Stimulated activated memory B cell treated with anti-CD40 and anti-IgM and Interleukin-4, amounts not matched to agents 10 μg/mL and 1 μg/mL and 100 μg/mL, for 72 hours (primary cell): Measurements from ENCODE around the gene MPRIP.
"Not testable (repeated sequence)": the region's sequence is repeated elsewhere in the genome, so short reads cannot be mapped to it uniquely, and the experiment has no call there.

Experiments used
- ATAC-seq: fragments of 150-1000 bp; cut with Tn5 transposase; 2 replicates; pipeline ENCODE4 v1.10.0; 2021
- H3K27ac Mint-ChIP-seq: one replicate; pipeline ENCODE4 v1.8.0; 2022; ENCODE audit warnings: mild to moderate bottlenecking, mixed read lengths
- H3K27me3 Mint-ChIP-seq: one replicate; pipeline ENCODE4 v1.8.0; 2022; ENCODE audit warnings: mixed read lengths
- H3K36me3 Mint-ChIP-seq: one replicate; pipeline ENCODE4 v1.8.0; 2022; ENCODE audit warnings: mixed read lengths
- H3K4me1 Mint-ChIP-seq: one replicate; pipeline ENCODE4 v1.8.0; 2022; ENCODE audit warnings: mixed read lengths
- H3K4me3 Mint-ChIP-seq: one replicate; pipeline ENCODE4 v1.8.0; 2022; ENCODE audit warnings: mild to moderate bottlenecking, moderate library complexity, mixed read lengths
- H3K9me3 Mint-ChIP-seq: one replicate; pipeline ENCODE4 v1.8.0; 2022; ENCODE audit warnings: mixed read lengths

Gene MPRIP

DNA sequence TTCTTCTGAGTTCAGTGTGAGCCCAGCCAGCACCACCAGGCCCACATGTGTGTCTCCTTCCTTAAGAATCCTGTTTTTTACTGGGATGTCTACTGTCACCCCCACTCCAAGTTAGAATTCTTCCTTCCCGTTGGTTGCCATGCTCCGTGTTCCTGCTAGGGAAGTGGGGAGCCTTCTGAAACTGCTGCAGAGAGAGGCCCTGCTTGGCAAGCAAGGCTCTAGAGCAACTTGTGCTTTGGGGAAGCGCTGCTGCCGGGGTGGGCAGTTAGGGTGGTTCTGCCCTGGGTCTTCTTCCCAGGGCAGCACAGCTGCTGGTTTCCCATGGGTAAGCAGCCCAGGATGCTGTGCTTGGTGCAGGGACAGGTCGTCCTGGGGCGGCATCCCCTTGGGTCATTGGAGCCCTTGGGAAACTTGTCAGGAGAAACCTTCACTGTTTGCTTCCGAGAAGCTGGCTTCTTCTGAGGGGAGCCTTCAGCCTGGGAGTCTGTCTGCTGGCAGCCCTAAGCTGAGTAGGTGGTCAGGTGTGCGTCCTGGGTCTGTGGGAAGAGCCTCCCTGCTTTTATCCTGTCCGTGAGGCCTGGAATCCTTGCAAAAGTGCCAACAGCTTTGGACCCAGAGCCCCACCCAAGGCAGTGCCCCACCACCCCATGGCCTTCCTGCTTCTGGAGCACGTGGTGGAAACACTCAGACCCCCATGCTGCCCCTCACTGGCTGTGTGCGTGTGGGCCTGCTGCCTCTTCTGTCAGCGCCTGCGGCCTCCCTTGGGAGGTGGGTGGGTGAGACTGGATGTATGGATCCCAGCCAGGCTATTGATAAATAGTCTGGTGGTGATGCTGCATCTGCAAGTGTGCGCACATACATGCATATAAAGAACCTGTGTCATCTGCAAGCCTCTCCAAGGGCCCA is 92.0 kb downstream of the MPRIP start:
- H3K27ac Mint-ChIP-seq = no peak overlapping the region

DNA sequence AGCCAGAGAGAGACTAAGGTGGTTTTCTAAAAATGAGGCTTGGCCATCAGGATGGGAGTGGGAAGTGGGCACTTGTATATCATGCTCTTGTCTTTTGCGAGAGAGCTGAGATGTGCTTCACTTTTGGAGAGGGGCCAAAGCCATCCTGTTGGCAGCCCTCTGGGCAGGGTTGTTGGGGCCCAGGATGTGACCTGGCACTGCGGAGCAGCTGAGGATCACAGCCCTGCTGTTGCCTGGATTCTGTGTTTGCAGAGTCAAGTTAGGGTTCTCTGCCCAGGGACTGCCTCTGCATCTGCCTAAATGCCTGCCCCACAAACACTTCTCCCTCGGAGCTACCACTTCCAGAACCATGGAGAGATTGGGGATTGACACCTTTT is 92.7 kb downstream of the MPRIP start:
- H3K36me3 Mint-ChIP-seq = peaks cover 48% of the 10 kb centered on the region
- H3K27ac Mint-ChIP-seq = no peak overlapping the region
- no peak for ATAC-seq

More for the DNA sequence above, 92.0 kb downstream of the MPRIP start:
- no peak for ATAC-seq
- no peaks in the 10 kb centered on the region for H3K9me3 Mint-ChIP-seq
- H3K27me3 Mint-ChIP-seq = no peaks in the 10 kb centered on the region
- H3K4me1 Mint-ChIP-seq = peaks cover 11% of the 10 kb centered on the region
- H3K4me3 Mint-ChIP-seq = no peak overlapping the region
- H3K36me3 Mint-ChIP-seq = peaks cover 51% of the 10 kb centered on the region

DNA sequence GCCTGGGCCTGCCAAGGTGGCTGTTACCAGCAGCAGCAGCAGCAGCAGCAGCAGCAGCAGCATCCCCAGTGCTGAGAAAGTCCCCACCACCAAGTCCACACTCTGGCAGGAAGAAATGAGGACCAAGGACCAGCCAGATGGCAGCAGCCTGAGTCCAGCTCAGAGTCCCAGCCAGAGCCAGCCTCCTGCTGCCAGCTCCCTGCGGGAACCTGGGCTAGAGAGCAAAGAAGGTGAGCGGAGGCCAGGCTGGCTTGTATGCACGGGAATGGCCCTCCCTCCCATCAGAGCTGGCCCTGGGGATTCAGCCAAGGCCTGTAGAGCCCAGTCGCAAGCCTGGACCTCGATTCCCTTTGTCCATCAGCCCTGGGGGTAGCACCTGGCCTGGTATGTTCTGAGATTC is 94.0 kb downstream of the MPRIP start:
- Mint-ChIP-seq H3K36me3 (peaks cover 41% of the 10 kb centered on the region), H3K4me1 (peaks cover 11% of the 10 kb centered on the region)
- H3K9me3 Mint-ChIP-seq, H3K4me3 Mint-ChIP-seq, ATAC-seq, H3K27ac Mint-ChIP-seq, H3K27me3 Mint-ChIP-seq: not testable (repeated sequence)

More for the DNA sequence above, 92.7 kb downstream of the MPRIP start:
- no peak overlapping the region for H3K4me3 Mint-ChIP-seq
- no peaks in the 10 kb centered on the region for H3K27me3 Mint-ChIP-seq
- H3K4me1 Mint-ChIP-seq = peaks cover 11% of the 10 kb centered on the region
- no peaks in the 10 kb centered on the region for H3K9me3 Mint-ChIP-seq

DNA sequence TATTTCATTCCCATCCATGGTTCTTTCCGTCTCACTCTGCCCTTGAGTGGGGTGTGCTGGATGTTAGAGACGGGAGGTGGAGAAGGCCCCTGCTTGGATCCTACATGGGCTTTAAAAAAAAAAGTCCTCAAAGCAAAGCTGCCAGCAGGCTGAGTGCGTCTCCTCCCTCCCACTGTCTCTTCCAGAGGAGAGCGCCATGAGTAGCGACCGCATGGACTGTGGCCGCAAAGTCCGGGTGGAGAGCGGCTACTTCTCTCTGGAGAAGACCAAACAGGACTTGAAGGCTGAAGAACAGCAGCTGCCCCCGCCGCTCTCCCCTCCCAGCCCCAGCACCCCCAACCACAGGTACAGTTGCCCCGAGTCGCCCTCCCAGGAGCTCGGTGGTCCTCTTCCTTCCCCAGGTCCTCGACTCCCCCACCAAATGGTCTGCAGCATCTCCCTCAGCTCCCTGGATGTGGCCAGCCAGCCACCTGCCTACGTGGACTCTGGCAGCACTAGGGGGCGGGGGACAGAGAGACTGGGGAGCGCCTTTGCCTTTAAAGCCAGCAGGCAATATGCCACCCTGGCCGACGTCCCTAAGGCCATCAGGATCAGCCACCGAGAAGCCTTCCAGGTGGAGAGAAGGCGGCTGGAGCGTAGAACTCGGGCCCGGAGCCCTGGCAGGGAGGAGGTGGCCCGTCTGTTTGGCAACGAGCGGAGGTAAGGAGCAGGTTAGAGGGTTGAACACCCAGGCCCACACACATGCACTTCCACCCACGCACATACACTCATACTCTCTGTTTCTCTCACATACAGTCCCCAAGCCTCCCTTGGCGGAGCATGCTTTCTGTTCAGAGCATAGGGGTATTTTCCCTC is 95.7 kb downstream of the MPRIP start:
- Mint-ChIP-seq H3K36me3 (peaks cover 53% of the 10 kb centered on the region), H3K9me3 (no peaks in the 10 kb centered on the region), H3K27ac (peak overlapping the region; percentile 9), H3K4me3 (no peak overlapping the region), H3K27me3 (no peaks in the 10 kb centered on the region), H3K4me1 (peaks cover 19% of the 10 kb centered on the region)
- ATAC-seq = peak; percentile 60

DNA sequence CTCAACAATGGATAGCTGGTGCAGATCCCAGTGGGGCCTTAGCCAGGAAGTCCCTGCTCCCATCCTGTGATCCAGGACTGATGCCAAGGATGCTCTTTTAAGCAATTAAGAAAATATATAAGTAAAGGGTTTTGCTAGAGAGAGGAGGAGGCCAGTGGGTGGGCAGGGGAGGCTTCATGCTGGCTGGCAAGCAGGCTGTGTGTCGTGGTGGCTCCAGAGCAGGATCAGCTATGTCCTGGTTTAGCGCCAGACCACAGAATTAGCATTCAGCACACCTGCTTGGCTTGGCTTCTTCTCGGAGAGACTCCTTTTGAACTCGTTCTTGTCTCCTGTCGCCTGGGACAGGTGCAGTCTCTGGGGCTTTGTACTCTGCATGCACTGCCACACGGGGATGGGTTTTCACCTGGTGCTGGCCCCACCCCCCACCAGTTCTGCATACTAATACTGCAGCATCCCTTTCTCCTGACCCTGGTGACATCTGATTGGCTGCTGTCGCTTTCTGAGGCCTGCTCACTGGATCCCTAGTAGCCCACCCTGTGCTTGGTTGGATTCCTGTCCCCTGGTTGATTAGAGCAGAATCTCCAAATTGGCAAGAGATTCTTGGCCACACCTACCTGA is 97.8 kb downstream of the MPRIP start:
- Mint-ChIP-seq H3K27me3 (no peaks in the 10 kb centered on the region), H3K9me3 (no peaks in the 10 kb centered on the region), H3K4me3 (no peak overlapping the region), H3K36me3 (peaks cover 49% of the 10 kb centered on the region), H3K27ac (no peak overlapping the region), H3K4me1 (peaks cover 19% of the 10 kb centered on the region)
- ATAC-seq = no peak

DNA sequence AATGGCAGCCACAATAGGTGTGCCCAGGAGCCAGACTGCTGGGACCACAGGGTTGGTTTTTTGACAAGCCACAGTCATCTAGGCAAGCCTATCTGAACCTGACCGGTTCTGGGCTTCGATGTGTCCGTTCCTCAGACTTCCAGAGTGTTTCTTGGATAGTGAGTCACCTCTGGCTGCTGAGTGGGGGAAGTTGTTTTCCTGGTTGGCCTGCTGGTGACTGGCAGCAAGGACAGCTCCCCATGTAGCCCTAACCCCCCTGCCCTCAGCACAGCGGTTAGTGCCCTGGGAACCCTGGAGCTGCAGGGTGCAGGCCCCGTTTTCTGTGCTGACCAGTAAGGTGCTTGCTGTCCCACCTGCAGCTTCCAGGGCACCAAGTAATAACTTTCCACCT is 98.3 kb downstream of the MPRIP start:
- Mint-ChIP-seq H3K36me3 (peaks cover 54% of the 10 kb centered on the region), H3K4me3 (no peak overlapping the region), H3K27ac (no peak overlapping the region), H3K4me1 (peaks cover 19% of the 10 kb centered on the region), H3K9me3 (no peaks in the 10 kb centered on the region), H3K27me3 (no peaks in the 10 kb centered on the region)
- no peak for ATAC-seq

DNA sequence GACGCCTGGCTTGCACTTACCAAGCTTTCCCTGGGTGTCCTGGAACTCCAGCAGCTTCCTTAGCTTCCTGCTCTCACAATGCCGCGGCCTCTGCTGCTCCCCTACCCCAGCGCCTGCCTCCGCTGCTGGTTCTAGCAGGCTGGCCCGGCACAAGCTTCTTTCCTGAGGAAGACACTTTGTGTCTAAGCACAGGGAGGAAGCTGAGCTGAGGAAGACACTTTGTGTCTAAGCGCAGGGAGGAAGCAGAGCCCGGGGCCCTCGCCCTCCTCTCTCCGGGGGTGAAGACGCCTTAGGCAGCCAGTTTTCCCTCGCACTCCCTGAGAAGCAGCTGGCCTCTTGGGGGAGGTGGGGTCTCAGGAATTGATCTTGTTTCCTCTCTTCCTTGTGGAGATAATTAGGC is 99.0 kb downstream of the MPRIP start:
- Mint-ChIP-seq H3K4me1 (peaks cover 19% of the 10 kb centered on the region), H3K36me3 (peaks cover 61% of the 10 kb centered on the region), H3K27me3 (no peaks in the 10 kb centered on the region), H3K4me3 (no peak overlapping the region), H3K9me3 (no peaks in the 10 kb centered on the region), H3K27ac (peak overlapping the region; percentile 44)
- ATAC-seq = no peak

DNA sequence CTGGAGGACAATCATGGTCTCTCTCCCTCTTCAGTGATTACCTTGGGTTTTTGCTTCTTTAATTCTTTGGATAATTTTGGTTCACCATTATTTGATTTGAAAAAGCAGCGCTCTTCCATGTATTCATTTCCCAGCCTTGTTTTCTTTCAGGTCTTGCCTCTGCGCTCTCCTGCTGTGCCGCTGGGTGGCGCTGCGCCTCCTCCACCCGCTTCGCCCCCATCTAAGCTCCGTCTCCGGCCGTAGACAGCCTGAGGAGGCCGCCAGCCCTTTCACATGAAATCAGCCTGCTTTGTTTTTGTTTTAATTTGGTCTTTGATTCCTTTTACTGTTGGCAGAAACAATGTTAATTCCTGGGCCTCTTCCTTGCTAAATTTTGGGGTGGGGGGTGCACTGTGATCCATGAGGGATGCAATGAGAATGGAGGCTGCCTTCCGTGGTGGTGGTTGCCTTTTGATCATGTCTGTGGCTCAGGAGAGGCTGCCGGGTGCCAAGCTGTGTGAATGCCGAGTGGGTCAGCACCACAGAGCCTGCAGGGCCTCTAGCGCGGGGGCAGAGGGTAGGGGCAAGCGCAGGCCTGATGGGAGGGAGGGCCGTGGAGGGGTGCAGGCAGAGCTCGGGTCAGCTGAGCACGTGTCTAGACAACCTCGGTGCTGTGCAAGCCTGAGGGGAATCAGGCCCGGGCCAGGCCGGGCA is 99.7 kb downstream of the MPRIP start:
- Mint-ChIP-seq H3K27ac (peak overlapping the region; percentile 44), H3K4me1 (peaks cover 19% of the 10 kb centered on the region), H3K36me3 (peaks cover 61% of the 10 kb centered on the region), H3K27me3 (no peaks in the 10 kb centered on the region), H3K9me3 (no peaks in the 10 kb centered on the region), H3K4me3 (no peak overlapping the region)
- ATAC-seq = no peak

DNA sequence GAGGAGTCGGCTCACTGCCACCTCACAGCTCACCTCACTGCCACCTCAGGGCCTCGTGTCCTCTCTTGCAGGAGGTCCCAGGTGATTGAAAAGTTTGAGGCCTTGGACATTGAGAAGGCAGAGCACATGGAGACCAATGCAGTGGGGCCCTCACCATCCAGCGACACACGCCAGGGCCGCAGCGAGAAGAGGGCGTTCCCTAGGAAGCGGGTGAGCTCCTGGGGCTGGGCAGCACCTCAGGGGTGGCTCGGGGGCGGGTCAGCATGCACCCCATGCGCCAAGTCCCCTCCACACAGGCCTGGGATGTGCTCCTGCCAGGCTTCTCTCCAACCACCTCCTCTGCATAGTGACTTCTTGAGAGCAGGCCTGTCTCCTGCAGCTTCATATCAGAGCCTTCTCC is 100.3 kb downstream of the MPRIP start:
- ATAC-seq = no peak
- Mint-ChIP-seq H3K9me3 (no peaks in the 10 kb centered on the region), H3K27me3 (no peaks in the 10 kb centered on the region), H3K4me3 (no peak overlapping the region), H3K4me1 (peaks cover 19% of the 10 kb centered on the region), H3K27ac (no peak overlapping the region), H3K36me3 (peaks cover 62% of the 10 kb centered on the region)

DNA sequence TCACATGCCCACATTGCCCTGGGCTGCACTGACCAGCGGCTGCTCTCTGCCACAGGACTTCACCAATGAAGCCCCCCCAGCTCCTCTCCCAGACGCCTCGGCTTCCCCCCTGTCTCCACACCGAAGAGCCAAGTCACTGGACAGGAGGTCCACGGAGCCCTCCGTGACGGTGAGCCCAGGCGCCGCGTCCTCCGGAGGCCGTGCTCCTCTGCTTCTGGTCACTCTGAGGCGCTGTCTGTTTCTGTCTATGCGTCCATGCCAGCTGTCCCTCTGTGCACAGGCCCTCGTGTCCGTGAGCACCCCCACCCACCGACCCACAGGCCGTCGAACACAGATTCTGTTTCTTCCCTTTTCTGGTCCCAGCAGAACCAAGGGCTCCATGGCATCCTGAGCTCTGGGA is 101.2 kb downstream of the MPRIP start:
- ATAC-seq = no peak
- Mint-ChIP-seq H3K27ac (no peak overlapping the region), H3K27me3 (no peaks in the 10 kb centered on the region), H3K4me3 (no peak overlapping the region), H3K9me3 (no peaks in the 10 kb centered on the region), H3K4me1 (peaks cover 12% of the 10 kb centered on the region), H3K36me3 (peaks cover 60% of the 10 kb centered on the region)

DNA sequence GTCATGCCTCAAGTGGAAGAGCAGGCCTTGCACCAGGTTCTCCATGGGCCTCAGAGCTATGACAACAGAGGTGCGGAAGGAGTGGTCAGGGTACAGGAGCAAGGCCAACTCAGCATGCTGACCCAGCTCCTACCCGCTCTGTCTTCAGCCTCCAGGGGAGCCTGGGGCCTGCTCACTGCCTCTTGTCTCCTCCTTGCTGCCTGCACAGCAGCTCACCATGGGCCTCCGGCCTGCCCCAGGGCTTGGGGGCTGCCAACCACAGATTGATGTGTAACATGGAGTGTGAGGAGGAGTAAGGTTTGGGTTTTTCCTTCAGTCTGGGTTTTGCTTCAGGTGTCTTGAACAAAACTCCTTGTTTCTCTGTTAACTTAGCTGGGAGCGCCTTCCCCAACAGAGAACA is 101.8 kb downstream of the MPRIP start:
- no peaks in the 10 kb centered on the region for H3K9me3 Mint-ChIP-seq
- no peak overlapping the region for H3K27ac Mint-ChIP-seq
- no peaks in the 10 kb centered on the region for H3K27me3 Mint-ChIP-seq
- no peak for ATAC-seq
- H3K4me1 Mint-ChIP-seq = peaks cover 7% of the 10 kb centered on the region
- no peak overlapping the region for H3K4me3 Mint-ChIP-seq
- peaks cover 58% of the 10 kb centered on the region for H3K36me3 Mint-ChIP-seq

DNA sequence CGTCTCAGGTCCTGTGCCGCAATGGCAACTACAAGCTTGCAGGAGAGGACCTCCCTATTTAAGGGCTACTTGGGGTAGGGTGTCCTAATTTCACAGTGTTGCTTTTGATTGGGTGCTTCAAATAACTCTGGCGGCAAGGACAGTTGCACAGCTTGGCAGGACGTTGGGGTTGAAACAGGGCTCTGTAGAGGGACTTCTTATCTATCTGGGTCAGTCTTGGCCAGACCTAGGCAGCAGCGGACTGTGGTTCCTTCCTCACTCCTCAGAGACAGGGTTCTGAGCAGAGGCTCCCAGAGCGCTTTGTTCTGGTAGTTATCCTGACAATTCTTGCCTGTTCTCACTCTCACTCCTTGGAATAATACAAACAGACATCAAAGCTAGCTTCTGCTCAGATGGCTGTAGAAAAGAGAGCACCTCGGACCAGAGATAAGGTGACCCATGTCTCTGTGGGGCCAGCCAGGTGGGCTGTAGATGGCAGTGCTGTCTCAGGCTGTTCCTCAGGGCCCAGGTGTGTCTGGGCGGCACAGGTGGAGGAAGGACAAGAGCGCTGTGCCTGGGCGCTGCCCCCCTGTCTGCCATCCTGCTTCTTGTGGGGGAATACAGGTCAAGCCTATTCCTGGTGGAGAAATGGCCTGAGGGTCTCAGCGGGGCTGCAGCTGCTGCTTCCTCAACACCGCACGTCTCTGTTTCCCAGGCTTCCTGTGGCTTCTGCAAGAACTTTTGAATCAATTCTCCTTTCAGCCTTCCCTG is 102.8 kb downstream of the MPRIP start:
- Mint-ChIP-seq H3K4me3 (no peak overlapping the region), H3K9me3 (no peaks in the 10 kb centered on the region), H3K27ac (no peak overlapping the region), H3K27me3 (no peaks in the 10 kb centered on the region), H3K4me1 (peaks cover 13% of the 10 kb centered on the region), H3K36me3 (peaks cover 62% of the 10 kb centered on the region)
- ATAC-seq = no peak

DNA sequence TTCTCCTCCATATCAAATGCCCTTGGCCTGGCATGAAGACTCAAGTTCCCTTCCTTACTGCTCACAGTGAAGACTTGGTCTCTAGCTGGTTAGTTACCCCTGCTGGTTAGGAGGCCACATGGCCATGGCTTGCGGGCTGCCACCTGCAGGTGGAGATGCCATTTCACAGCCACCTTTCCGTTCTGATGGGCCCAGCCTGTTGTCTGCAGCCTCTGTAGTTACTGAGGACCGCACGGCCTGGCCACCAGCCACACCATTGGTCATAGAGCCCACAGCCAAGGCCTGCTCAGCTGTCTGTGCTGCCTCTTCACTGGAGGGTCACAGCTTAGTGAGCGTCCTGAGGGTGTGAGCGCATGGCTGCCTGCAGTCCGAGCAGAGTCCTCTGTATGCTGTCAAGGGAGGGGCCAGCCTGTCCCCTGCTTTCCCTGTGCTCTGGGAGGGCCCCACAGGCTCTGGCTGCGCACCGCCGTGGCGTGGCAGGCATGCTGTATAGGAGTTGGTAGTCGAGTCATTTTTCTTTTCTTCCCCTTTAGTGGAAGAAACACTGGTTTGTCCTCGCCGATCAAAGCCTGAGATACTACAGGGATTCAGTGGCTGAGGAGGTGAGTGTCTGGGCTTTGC is 104.6 kb downstream of the MPRIP start:
- ATAC-seq = no peak
- Mint-ChIP-seq H3K4me3 (no peak overlapping the region), H3K9me3 (no peaks in the 10 kb centered on the region), H3K27me3 (no peaks in the 10 kb centered on the region), H3K27ac (peak overlapping the region; percentile 71), H3K4me1 (peaks cover 14% of the 10 kb centered on the region), H3K36me3 (peaks cover 65% of the 10 kb centered on the region)

DNA sequence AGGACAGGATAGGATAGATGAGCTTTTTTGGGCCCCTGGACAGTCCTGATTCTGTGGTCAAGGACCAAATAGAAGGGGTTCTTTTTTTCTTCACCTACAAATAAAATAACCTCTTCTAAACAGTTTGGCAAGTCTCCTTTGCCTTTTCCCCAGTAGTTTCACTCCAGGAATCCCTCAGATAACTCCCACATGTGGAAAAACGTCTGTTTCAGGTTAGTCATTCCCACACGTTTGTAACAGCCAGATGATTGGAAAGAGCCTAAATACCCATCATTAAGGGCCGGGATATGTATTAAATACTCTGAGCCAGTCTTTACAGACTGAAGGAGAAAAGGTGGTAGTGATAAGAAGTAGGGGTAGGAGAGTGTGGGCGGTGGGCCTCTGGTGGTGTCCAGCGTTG is 105.6 kb downstream of the MPRIP start:
- H3K27me3 Mint-ChIP-seq = no peaks in the 10 kb centered on the region
- H3K27ac Mint-ChIP-seq = no peak overlapping the region
- H3K4me1 Mint-ChIP-seq = peaks cover 11% of the 10 kb centered on the region
- H3K4me3 Mint-ChIP-seq = no peak overlapping the region
- no peaks in the 10 kb centered on the region for H3K9me3 Mint-ChIP-seq
- peaks cover 67% of the 10 kb centered on the region for H3K36me3 Mint-ChIP-seq
- no peak for ATAC-seq
